Activated CD4-positive, alpha-beta T cell treated with anti-CD3 and anti-CD28 coated beads, Interleukin-2, amount 10 ng/mL, durations not matched to agents 24 days and 14 days (primary cell): ENCODE results near the gene UNC119. TPM values are rescaled to one million over a fixed set of nuclear protein-coding genes. Genes with fewer than 3 reads are reported as not detected.

ENCODE experiments used
- DNase-seq: peaks from one replicate; pipeline ENCODE4 v3.0.0; 2022
- H3K27ac Mint-ChIP-seq: one replicate; pipeline ENCODE4 v1.8.0; 2022; ENCODE audit warnings: mild to moderate bottlenecking, mixed read lengths
- H3K27me3 Mint-ChIP-seq: one replicate; pipeline ENCODE4 v1.8.0; 2022; ENCODE audit warnings: mixed read lengths
- H3K36me3 Mint-ChIP-seq: one replicate; pipeline ENCODE4 v1.8.0; 2022; ENCODE audit warnings: low read depth, mild to moderate bottlenecking, mixed read lengths
- H3K4me1 Mint-ChIP-seq: one replicate; pipeline ENCODE4 v1.8.0; 2021; ENCODE audit warnings: mixed read lengths
- H3K4me3 Mint-ChIP-seq: one replicate; pipeline ENCODE4 v1.8.0; 2022; ENCODE audit warnings: mild to moderate bottlenecking, moderate library complexity, mixed read lengths
- H3K9me3 Mint-ChIP-seq: one replicate; pipeline ENCODE4 v1.8.0; 2021; ENCODE audit warnings: mixed read lengths
- intact Hi-C: fragments of 100-400 bp; cut with micrococcal nuclease; formaldehyde crosslinking; loops from one replicate; pipeline ENCODE4 v1.15.1; 2023
- total RNA-seq: library from RNA; stranded (reverse); gene quantifications from 2 replicates; pipeline ENCODE4 v1.2.3, GENCODE V29; 2022

The UNC119 gene
- 59.8 and 60.2 TPM in 2 replicates for total RNA-seq

GRCh38 chr17:28552176-28552999, at the start of gene UNC119:
Gene UNC119 (minus strand): TSS chr17:28552624. CDS start chr17:28552557, 67 bp downstream.
- H3K9me3 Mint-ChIP-seq: no peaks in the 10 kb centered on the region
- H3K36me3 Mint-ChIP-seq: peaks cover 48% of the 10 kb centered on the region
- peaks cover 53% of the 10 kb centered on the region for H3K4me1 Mint-ChIP-seq
- peak within 1 kb of the TSS; percentile 96 for H3K4me3 Mint-ChIP-seq
- H3K27me3 Mint-ChIP-seq: no peaks in the 10 kb centered on the region
- DNase-seq: peak; percentile 94
- peak within 1 kb of the TSS; percentile 90 for H3K27ac Mint-ChIP-seq
- intact Hi-C loops: loop anchor here (1.0 to 5.0 kb wide), 3 partner anchors 19 to 135 kb away; partner anchors contain the start of gene PIGS

- Mint-ChIP-seq H3K27me3 (no peaks in the 10 kb centered on the region), H3K4me1 (peaks cover 22% of the 10 kb centered on the region), H3K4me3 (peak overlapping the region; percentile 91), H3K36me3 (peaks cover 16% of the 10 kb centered on the region), H3K9me3 (no peaks in the 10 kb centered on the region), H3K27ac (peak overlapping the region; percentile 98)
- DNase-seq: peak; percentile 86
- intact Hi-C loops: loop anchor here (1.0 to 2.0 kb wide), 5 partner anchors 20 to 63 kb away; partner anchors contain the start of genes BLTP2, PIGS and SUPT6H
These were observed 47.1 kb upstream of the UNC119 start for GRCh38 chr17:28599311-28600184.

GRCh38 chr17:28598799-28599310, 46.4 kb upstream of the UNC119 start, which contains the start of gene SPAG5:
Gene SPAG5 (minus strand): TSS chr17:28599025. CDS start chr17:28598946, 79 bp downstream.
- Mint-ChIP-seq H3K27me3 (no peaks in the 10 kb centered on the region), H3K27ac (peak within 1 kb of the TSS; percentile 98), H3K36me3 (peaks cover 14% of the 10 kb centered on the region), H3K9me3 (no peaks in the 10 kb centered on the region), H3K4me1 (peaks cover 22% of the 10 kb centered on the region), H3K4me3 (peak within 1 kb of the TSS; percentile 91)
- peak; percentile 99 for DNase-seq
- intact Hi-C loops: loop anchor here (1.0 to 2.0 kb wide), 5 partner anchors 20 to 64 kb away; partner anchors contain the start of genes BLTP2, PIGS and SUPT6H

GRCh38 chr17:28598389-28598788, 46.0 kb upstream of the UNC119 start:
- peak overlapping the region; percentile 98 for H3K27ac Mint-ChIP-seq
- peaks cover 11% of the 10 kb centered on the region for H3K36me3 Mint-ChIP-seq
- DNase-seq: no peak
- peaks cover 23% of the 10 kb centered on the region for H3K4me1 Mint-ChIP-seq
- peak overlapping the region; percentile 91 for H3K4me3 Mint-ChIP-seq
- H3K27me3 Mint-ChIP-seq: no peaks in the 10 kb centered on the region
- no peaks in the 10 kb centered on the region for H3K9me3 Mint-ChIP-seq
- intact Hi-C loops: loop anchor here (2.0 kb wide), 2 partner anchors 50 to 64 kb away; partner anchors contain the start of gene SUPT6H

GRCh38 chr17:28597606-28598383, 45.4 kb upstream of the UNC119 start:
- no peak for DNase-seq
- peak overlapping the region; percentile 98 for H3K27ac Mint-ChIP-seq
- H3K9me3 Mint-ChIP-seq: no peaks in the 10 kb centered on the region
- peaks cover 16% of the 10 kb centered on the region for H3K36me3 Mint-ChIP-seq
- peak overlapping the region; percentile 91 for H3K4me3 Mint-ChIP-seq
- no peaks in the 10 kb centered on the region for H3K27me3 Mint-ChIP-seq
- peaks cover 23% of the 10 kb centered on the region for H3K4me1 Mint-ChIP-seq
- intact Hi-C loops: loop anchor here (2.0 kb wide), 2 partner anchors 49 to 65 kb away; partner anchors contain the start of gene SUPT6H

- Mint-ChIP-seq H3K27me3 (no peaks in the 10 kb centered on the region), H3K27ac (peak overlapping the region; percentile 56), H3K4me3 (no peak overlapping the region), H3K9me3 (no peaks in the 10 kb centered on the region), H3K36me3 (peaks cover 41% of the 10 kb centered on the region), H3K4me1 (peaks cover 7% of the 10 kb centered on the region)
- no peak for DNase-seq
- intact Hi-C loops: no loop called here
These were observed 39.8 kb upstream of the UNC119 start for GRCh38 chr17:28592260-28592659.

- intact Hi-C loops: no loop called here
- H3K36me3 Mint-ChIP-seq: peaks cover 35% of the 10 kb centered on the region
- no peak for DNase-seq
- H3K27ac Mint-ChIP-seq: peak overlapping the region; percentile 10
- H3K9me3 Mint-ChIP-seq: no peaks in the 10 kb centered on the region
- H3K4me3 Mint-ChIP-seq: no peak overlapping the region
- H3K4me1 Mint-ChIP-seq: peaks cover 2% of the 10 kb centered on the region
- no peaks in the 10 kb centered on the region for H3K27me3 Mint-ChIP-seq
These were observed 33.4 kb upstream of the UNC119 start for GRCh38 chr17:28585851-28586250.

- Mint-ChIP-seq H3K27me3 (no peaks in the 10 kb centered on the region), H3K27ac (no peak overlapping the region), H3K4me3 (no peak overlapping the region), H3K9me3 (no peaks in the 10 kb centered on the region), H3K36me3 (peaks cover 41% of the 10 kb centered on the region), H3K4me1 (peaks cover 16% of the 10 kb centered on the region)
- DNase-seq: no peak
- intact Hi-C loops: no loop called here
These were observed 32.0 kb upstream of the UNC119 start for GRCh38 chr17:28584434-28584833.

- intact Hi-C loops: no loop called here
- H3K36me3 Mint-ChIP-seq: peaks cover 40% of the 10 kb centered on the region
- no peak overlapping the region for H3K27ac Mint-ChIP-seq
- no peaks in the 10 kb centered on the region for H3K27me3 Mint-ChIP-seq
- H3K4me1 Mint-ChIP-seq: peaks cover 21% of the 10 kb centered on the region
- no peak overlapping the region for H3K4me3 Mint-ChIP-seq
- no peak for DNase-seq
- H3K9me3 Mint-ChIP-seq: no peaks in the 10 kb centered on the region
These were observed 30.1 kb upstream of the UNC119 start for GRCh38 chr17:28582513-28582912.

GRCh38 chr17:28580959-28581358, 28.5 kb upstream of the UNC119 start:
- H3K9me3 Mint-ChIP-seq: no peaks in the 10 kb centered on the region
- peaks cover 31% of the 10 kb centered on the region for H3K4me1 Mint-ChIP-seq
- H3K4me3 Mint-ChIP-seq: no peak overlapping the region
- peaks cover 40% of the 10 kb centered on the region for H3K36me3 Mint-ChIP-seq
- no peaks in the 10 kb centered on the region for H3K27me3 Mint-ChIP-seq
- intact Hi-C loops: no loop called here
- no peak overlapping the region for H3K27ac Mint-ChIP-seq
- no peak for DNase-seq

GRCh38 chr17:28579526-28579925, 27.1 kb upstream of the UNC119 start:
- H3K4me3 Mint-ChIP-seq: peak overlapping the region; percentile 58
- H3K27me3 Mint-ChIP-seq: no peaks in the 10 kb centered on the region
- no peaks in the 10 kb centered on the region for H3K9me3 Mint-ChIP-seq
- DNase-seq: peak; percentile 77
- H3K27ac Mint-ChIP-seq: peak overlapping the region; percentile 83
- intact Hi-C loops: loop anchor here (1.0 kb wide), 1 partner anchor 20 kb away; the partner anchor contains the start of gene SPAG5
- H3K4me1 Mint-ChIP-seq: peaks cover 39% of the 10 kb centered on the region
- H3K36me3 Mint-ChIP-seq: peaks cover 37% of the 10 kb centered on the region

GRCh38 chr17:28578246-28579195, 26.1 kb upstream of the UNC119 start:
- peak overlapping the region; percentile 58 for H3K4me3 Mint-ChIP-seq

More at GRCh38 chr17:28578246-28579195, 26.1 kb upstream of the UNC119 start:
- Mint-ChIP-seq H3K27ac (peak overlapping the region; percentile 83), H3K36me3 (peaks cover 46% of the 10 kb centered on the region), H3K9me3 (no peaks in the 10 kb centered on the region), H3K27me3 (no peaks in the 10 kb centered on the region), H3K4me1 (peaks cover 43% of the 10 kb centered on the region)
- intact Hi-C loops: loop anchor here (1.0 kb wide), 1 partner anchor 21 kb away; the partner anchor contains the start of gene SPAG5
- DNase-seq: no peak
